GM19468 (cell line): Measurements from ENCODE around the gene ZFP90.
"Not testable (repeated sequence)": the region's sequence is repeated elsewhere in the genome, so short reads cannot be mapped to it uniquely, and the experiment has no call there.

Source experiments
- ATAC-seq: cut with Tn5 transposase; IDR thresholded peaks from one replicate; pipeline ENCODE4 v1.9.1; 2021; ENCODE audit warnings: mild to moderate bottlenecking, moderate library complexity, moderate number of reproducible peaks; ENCODE audit not compliant: unreplicated experiment; ENCODE audit errors: extremely low read depth

Gene ZFP90

GRCh38 chr16:68514511-68514910 is 24.6 kb upstream of the ZFP90 start:
- ATAC-seq = no peak

- ATAC-seq = no peak
Measured at GRCh38 chr16:68517606-68518166, 21.4 kb upstream of the ZFP90 start.

- no peak for ATAC-seq
Measured at GRCh38 chr16:68519225-68519745, 19.8 kb upstream of the ZFP90 start.

DNA sequence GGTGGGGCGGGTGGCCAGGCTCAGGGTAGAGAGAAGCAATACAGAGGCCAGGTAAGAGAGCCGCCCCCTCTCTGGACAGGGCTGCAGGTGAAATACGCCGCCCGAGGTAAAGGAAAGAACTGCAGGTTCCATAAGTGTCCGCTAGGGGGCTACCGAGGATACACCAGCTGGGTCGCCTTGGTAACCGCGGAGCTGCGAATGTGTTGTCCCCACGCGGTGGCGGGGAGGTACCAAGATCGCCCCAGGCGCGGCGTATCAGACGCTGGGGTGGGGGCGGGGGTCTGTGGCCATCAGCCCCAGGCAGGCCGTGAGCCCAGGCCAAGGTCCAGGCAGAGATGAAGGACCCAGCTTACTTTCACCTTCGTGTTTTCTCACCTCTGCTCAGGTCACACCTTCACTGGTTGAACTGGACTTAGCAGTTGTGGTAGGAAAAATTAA is 18.4 kb upstream of the ZFP90 start:
- ATAC-seq = no peak

DNA sequence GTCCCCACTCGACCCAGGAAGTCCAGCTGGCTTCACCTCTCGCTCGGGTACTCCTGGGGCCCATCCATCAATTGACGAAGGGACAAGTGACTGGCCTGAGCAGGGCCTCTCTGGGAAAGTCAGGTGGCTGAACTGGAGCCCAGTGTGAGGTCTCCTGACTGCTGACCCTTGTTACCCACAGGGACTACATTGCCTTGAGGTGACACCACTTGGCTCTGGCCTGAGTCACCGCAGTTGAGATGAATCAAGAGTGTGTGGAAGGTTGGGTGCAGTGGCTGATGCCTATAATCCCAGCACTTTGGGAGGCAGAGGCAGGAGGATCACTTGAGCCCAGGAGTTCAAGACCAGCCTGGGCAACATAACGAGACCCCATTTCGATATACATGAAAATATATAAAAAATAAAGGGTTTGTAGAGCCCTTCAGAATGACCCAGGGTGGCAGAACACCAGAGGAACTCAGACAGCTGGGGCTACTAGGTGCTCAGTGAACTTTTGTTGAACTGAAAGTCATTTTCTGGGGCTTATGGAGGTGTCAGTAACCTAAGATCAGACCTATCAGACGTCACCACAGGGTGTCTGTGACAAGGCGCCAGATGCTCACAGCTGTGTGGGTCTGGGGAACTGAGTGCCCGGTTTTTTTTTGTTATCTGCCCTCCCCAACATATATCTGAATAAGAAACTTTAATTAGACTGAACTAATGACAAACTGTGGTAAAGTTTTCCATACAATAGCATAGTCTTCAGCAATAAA is 14.8 kb upstream of the ZFP90 start:
- no peak for ATAC-seq

GRCh38 chr16:68526143-68526781 is 12.8 kb upstream of the ZFP90 start:
- no peak for ATAC-seq

DNA sequence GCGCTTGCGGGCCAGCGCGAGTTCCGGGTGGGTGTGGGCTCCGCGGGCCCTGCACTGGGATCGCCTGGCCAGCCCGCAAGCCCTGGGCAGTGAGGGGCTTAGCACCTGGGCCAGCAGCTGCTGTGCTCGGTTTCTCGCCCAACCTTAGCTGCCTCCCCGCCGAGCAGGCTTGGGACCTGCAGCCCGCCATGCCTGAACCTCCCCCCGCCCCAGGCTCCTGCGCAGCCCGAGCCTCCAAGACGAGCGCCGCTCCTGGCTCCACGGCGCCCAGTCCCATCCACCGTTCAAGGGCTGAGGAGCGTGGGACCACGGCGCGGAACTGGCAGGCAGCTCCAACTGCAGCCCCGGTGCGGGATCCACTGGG is 12.3 kb upstream of the ZFP90 start:
- ATAC-seq = no peak

DNA sequence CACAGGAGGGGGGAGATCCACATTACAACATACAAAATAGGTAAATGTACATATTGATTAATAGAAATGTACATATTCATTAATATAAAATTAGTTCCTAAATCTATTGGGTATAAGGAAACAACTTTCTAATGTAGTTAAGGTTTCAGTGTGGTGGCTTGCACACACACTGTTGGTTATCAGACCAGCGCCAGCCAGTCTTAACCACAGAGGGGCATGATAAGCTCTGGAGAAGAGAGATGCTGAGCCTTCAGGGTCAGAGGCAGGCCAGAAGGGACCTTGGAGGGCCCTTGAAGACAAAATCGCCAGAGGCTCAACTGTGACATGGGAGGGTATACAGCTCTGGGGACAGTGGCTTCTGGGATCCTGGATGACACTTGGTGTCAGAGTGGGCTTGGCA is 10.9 kb upstream of the ZFP90 start:
- ATAC-seq = no peak

DNA sequence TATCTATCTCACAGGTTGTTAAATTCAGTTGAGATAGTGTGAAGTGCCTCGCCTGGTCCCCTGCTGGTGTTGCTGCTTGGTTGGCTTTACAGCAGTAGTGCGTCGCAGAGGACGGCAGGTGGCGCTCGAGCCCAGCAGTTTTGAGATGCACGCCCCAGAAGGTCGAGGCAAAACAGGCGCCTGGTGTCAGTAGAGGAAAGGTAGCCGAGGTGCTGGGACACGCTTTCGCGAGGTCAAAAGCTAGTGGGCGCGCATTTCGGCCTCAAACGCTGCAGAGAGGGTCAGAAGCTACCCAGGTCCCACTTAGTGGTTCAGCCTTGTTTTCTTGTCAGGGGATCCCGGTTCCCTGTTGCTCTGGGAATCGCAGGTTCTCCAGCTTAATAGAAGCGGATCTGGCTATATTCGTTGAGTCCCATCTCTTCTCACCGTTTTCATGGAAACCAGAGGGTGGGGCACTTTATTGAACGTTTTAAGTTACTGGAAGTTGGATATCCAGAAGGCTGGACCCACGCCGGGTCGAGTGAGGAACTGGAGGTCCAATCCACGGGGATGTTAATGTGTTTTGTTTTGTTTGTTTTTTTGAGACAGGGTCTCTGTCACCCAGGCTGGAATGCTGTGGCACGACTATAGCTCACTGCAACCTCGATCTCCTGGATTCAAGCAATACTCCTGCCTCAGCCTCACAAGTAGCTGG is 10.3 kb upstream of the ZFP90 start:
- no peak for ATAC-seq

DNA sequence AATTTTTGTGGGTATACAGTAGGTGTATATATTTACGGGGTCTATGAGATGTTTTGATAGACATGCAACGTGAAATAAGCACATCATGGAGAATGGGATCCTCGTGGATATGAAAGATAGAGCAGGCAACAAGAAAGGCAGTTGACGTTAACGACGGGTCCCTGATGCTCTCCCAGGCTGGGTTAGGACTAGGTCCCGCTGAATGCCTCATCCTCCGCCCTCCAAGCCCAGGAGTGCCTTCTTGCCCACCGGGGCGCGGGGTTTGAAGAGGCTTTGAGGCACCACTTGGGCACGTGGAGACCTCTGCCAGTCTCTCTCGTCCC is 9.5 kb upstream of the ZFP90 start:
- ATAC-seq = no peak

DNA sequence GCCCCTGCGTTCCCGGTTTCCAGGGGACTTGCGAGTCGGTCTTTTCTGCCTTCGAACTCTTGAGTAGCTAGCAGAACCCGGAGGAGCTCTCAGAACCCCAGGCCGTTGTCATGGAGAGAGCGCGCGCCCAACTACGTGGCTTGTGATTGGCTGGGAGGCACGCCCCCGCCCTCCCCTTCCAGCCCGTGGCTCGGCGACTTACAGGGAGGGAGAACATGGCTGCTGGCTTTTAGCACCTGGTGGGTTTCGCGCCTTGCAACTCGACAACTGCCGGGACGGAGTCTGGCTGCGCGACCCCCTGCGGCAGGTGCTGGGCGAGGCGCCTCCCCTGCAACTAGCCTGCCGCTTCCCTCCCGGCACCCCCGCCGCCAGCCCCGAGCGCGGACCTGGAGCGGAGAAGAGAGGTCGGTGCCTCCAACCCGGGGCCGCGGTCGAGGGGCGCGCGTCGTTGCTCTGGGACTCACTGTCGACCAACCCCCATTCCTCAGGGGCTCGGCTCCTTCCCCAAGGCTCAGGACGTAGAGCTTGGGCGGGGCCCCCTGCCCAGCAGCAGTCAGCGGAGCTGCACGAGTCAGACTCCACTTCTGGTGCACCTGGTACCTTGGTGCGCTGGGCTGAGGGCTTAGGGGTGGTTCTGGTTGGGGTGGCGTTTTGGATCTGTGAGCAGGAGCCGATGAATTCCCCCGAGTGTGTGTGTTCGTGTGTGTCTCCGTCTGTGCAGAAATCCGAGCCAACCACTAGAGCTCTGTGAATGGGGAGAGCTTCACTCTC is 9.0 kb upstream of the ZFP90 start:
- peak; percentile 66 for ATAC-seq

DNA sequence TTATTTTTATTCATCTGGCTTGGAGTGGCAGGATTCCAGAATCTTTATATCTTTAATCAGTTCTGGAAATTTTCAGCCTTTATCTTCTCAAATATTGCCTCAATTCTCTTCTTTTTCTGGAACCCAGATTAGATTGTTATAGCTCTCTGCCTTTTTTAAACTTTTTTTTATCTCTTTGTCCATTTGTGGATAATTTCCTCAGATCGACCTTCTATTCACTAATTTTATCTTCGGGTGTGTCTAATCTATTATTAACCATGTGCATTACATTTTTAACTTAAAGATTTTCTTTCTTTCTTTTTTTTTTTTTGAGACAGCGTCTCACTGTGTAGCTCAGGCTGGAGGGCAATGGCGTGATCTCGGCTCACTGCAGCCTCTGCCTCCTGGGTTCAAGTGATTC is 5.2 kb upstream of the ZFP90 start:
- no peak for ATAC-seq

GRCh38 chr16:68535331-68535730 is 3.8 kb upstream of the ZFP90 start:
- ATAC-seq = no peak

GRCh38 chr16:68539711-68540239 is 684 bp downstream of the ZFP90 start:
- no peak for ATAC-seq

GRCh38 chr16:68548947-68549346 is 9.9 kb downstream of the ZFP90 start:
- ATAC-seq = no peak

DNA sequence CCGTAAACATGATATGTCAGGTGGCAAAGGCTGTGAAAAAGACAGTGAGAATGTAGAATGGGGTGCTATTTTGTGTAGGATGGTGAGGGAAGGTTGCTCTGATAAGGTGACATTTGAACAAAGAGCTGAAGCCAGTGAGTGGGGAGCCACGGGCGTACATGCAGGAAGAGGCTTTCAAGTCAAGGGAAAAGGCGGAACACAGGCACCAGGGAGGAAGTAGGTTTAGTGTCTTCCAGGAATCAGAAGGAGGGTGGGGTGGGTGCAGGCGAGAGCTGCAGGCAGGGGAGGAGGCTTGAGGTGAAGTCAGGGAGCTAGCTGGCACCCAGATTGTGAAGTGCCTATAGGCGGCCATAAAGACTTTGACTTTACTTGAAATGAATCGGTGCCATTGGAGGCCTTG is 14.1 kb downstream of the ZFP90 start:
- ATAC-seq = no peak

GRCh38 chr16:68560341-68560740 is 21.2 kb downstream of the ZFP90 start:
- ATAC-seq = not testable (repeated sequence)

DNA sequence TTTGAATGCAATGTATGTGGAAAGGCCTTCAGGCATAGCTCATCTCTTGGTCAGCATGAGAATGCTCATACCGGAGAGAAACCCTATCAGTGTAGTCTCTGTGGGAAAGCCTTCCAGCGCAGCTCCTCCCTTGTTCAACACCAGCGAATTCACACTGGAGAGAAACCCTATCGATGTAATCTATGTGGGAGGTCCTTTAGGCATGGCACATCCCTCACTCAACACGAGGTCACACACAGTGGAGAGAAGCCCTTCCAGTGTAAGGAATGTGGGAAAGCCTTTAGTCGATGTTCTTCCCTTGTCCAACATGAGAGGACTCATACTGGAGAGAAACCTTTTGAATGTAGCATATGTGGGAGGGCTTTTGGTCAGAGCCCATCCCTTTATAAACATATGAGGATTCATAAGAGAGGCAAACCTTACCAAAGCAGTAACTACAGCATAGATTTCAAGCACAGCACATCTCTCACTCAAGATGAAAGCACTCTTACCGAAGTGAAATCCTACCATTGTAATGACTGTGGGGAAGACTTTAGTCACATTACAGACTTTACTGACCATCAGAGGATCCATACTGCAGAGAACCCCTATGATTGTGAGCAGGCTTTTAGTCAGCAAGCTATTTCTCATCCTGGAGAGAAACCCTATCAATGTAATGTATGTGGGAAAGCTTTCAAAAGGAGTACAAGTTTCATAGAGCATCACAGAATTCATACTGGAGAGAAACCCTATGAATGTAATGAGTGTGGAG is 24.7 kb downstream of the ZFP90 start:
- no peak for ATAC-seq

- ATAC-seq = no peak
Measured at GRCh38 chr16:68564382-68564985, 25.4 kb downstream of the ZFP90 start.
